ENCODE data around the gene FRK. TPM values are rescaled to one million over a fixed set of nuclear protein-coding genes. Genes with fewer than 3 reads are reported as not detected.

The FRK gene
- polyA plus RNA-seq, 1 donor (not counting 4 experiments of a cell fraction or from before 2014, with no cell fraction given), result 2.4 TPM

GRCh38 chr6:115901896-115902295 is 158.8 kb downstream of the FRK start:
- no peak overlapping the region for H3K4me3 ChIP-seq (ENCODE audit: control insufficient read depth in 2 of 3, extremely low read depth in 1 of 3, insufficient read depth in 2 of 3, low read depth in 1 of 3, low read length in 3 of 3)
- H3K79me2 ChIP-seq (ENCODE audit: control insufficient read depth, insufficient read depth, low read length), result no peaks in the 10 kb centered on the region
- H3K27me3 ChIP-seq (ENCODE audit: control insufficient read depth, extremely low read depth, insufficient read depth, low read length), result peaks cover 3% of the 10 kb centered on the region
- no peak overlapping the region for H3K9ac ChIP-seq (ENCODE audit: control insufficient read depth, extremely low read depth, insufficient read depth, low read length)
- dilution Hi-C loops (cut with MboI; ENCODE audit: extremely low pct_ligation_motif_present, low sequenced_read_pairs), result no loop called here
- H3K4me1 ChIP-seq (ENCODE audit: control insufficient read depth, extremely low read depth, insufficient read depth, low read length), result no peaks in the 10 kb centered on the region
- no peak for DNase-seq (ENCODE audit: low read depth, low spot score)
- no peaks in the 10 kb centered on the region for H3K36me3 ChIP-seq (ENCODE audit: control insufficient read depth in 2 of 2, extremely low read depth in 1 of 2, insufficient read depth in 2 of 2, low read length in 2 of 2)
- no peaks in the 10 kb centered on the region for H3K9me3 ChIP-seq (ENCODE audit: control insufficient read depth, low read depth, low read length)
- FAIRE-seq, result no peak
- no peak overlapping the region for H3K4me2 ChIP-seq (ENCODE audit: control insufficient read depth, extremely low read depth, insufficient read depth, low read depth, low read length)
- H3K27ac ChIP-seq (ENCODE audit: control insufficient read depth, insufficient read depth, low read length), result no peak overlapping the region
- TF ChIP-seq, protein P1, sequence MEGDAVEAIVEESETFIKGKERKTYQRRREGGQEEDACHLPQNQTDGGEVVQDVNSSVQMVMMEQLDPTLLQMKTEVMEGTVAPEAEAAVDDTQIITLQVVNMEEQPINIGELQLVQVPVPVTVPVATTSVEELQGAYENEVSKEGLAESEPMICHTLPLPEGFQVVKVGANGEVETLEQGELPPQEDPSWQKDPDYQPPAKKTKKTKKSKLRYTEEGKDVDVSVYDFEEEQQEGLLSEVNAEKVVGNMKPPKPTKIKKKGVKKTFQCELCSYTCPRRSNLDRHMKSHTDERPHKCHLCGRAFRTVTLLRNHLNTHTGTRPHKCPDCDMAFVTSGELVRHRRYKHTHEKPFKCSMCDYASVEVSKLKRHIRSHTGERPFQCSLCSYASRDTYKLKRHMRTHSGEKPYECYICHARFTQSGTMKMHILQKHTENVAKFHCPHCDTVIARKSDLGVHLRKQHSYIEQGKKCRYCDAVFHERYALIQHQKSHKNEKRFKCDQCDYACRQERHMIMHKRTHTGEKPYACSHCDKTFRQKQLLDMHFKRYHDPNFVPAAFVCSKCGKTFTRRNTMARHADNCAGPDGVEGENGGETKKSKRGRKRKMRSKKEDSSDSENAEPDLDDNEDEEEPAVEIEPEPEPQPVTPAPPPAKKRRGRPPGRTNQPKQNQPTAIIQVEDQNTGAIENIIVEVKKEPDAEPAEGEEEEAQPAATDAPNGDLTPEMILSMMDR (optimal IDR thresholded peaks at IDR 0.05 in 1 of 3, IDR thresholded peaks at IDR 0.05 in 1 of 3, conservative IDR thresholded peaks at IDR 0.05 in 1 of 3; ENCODE audit: extremely low read depth in 1 of 3, insufficient read depth in 2 of 3, low read length in 3 of 3), result no peak
- TF ChIP-seq EZH2 (IDR thresholded peaks at IDR 0.05; ENCODE audit: low read length), result no peak
- H4K20me1 ChIP-seq (ENCODE audit: control insufficient read depth, extremely low read depth, insufficient read depth, low read length), result no peaks in the 10 kb centered on the region
- H3K9me1 ChIP-seq (ENCODE audit: control insufficient read depth, extremely low read depth, insufficient read depth, low read length), result no peaks in the 10 kb centered on the region
- no peak overlapping the region for H2AFZ ChIP-seq (ENCODE audit: control insufficient read depth, low read length)

GRCh38 chr6:115899730-115900282 is 160.9 kb downstream of the FRK start:
- Histone ChIP-seq H3K4me2 (ENCODE audit: control insufficient read depth, extremely low read depth, insufficient read depth, low read depth, low read length) (no peak overlapping the region), H4K20me1 (ENCODE audit: control insufficient read depth, extremely low read depth, insufficient read depth, low read length) (no peaks in the 10 kb centered on the region), H3K4me3 (ENCODE audit: control insufficient read depth in 2 of 3, extremely low read depth in 1 of 3, insufficient read depth in 2 of 3, low read depth in 1 of 3, low read length in 3 of 3) (no peak overlapping the region), H3K9ac (ENCODE audit: control insufficient read depth, extremely low read depth, insufficient read depth, low read length) (no peak overlapping the region), H3K79me2 (ENCODE audit: control insufficient read depth, insufficient read depth, low read length) (no peaks in the 10 kb centered on the region), H3K9me3 (ENCODE audit: control insufficient read depth, low read depth, low read length) (no peaks in the 10 kb centered on the region), H3K27me3 (ENCODE audit: control insufficient read depth, extremely low read depth, insufficient read depth, low read length) (peaks cover 3% of the 10 kb centered on the region), H3K9me1 (ENCODE audit: control insufficient read depth, extremely low read depth, insufficient read depth, low read length) (no peaks in the 10 kb centered on the region), H3K27ac (ENCODE audit: control insufficient read depth, insufficient read depth, low read length) (no peak overlapping the region), H3K4me1 (ENCODE audit: control insufficient read depth, extremely low read depth, insufficient read depth, low read length) (no peaks in the 10 kb centered on the region), H2AFZ (ENCODE audit: control insufficient read depth, low read length) (no peak overlapping the region), H3K36me3 (ENCODE audit: control insufficient read depth in 2 of 2, extremely low read depth in 1 of 2, insufficient read depth in 2 of 2, low read length in 2 of 2) (no peaks in the 10 kb centered on the region)
- DNase-seq (ENCODE audit: low read depth, low spot score) (no peak), FAIRE-seq (no peak)
- dilution Hi-C loops (cut with MboI; ENCODE audit: extremely low pct_ligation_motif_present, low sequenced_read_pairs), result no loop called here
- no peak for TF ChIP-seq EZH2 (IDR thresholded peaks at IDR 0.05; ENCODE audit: low read length)
- TF ChIP-seq, protein P1 (optimal IDR thresholded peaks at IDR 0.05 in 1 of 3, IDR thresholded peaks at IDR 0.05 in 1 of 3, conservative IDR thresholded peaks at IDR 0.05 in 1 of 3; ENCODE audit: extremely low read depth in 1 of 3, insufficient read depth in 2 of 3, low read length in 3 of 3), result no peak

All from keratinocyte (primary cell).